Activated T-cell treated with anti-CD3 and anti-CD28 coated beads, Interleukin-2, amount 50 U/mL, for 48 hours (primary cell): ENCODE measurements around the gene S100A9.

ENCODE experiments used
- DNase-seq, 2 experiments: peaks; one replicate each; pipeline ENCODE4 v3.0.0-alpha.2; 2020

S100A9 gene

GRCh38 chr1:153361480-153362109, 3.9 kb downstream of the S100A9 start:
- no peak for DNase-seq

DNA sequence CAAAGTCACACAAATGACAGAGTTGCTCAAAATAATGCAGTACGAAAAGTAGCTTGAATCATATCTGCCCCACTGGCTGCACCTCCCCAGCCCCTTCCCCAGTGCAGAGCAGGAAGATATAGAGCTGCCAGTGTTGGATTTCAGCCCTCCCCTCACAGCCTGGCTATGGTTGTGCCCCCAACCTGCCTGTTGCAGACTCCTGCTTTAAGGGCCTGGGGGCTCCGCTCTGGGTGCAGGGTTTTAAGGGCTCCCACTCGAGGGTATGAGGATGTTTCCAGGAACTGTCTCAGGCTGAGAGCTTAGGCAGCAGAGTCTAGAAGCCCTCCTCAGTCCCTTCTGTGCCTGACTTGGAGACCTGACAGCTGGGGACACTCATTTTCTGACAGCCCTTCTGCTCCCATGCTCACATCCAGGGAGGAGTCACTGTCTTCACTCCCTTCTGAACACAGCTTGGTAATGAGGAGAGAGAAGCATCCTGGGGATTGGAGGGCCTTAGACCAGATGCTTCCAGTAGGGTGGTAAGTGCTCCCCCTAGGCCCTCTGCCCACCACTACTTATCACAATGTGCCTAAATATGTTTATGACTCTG, 4.6 kb downstream of the S100A9 start:
- no peak for DNase-seq

GRCh38 chr1:153363641-153364040, 6.0 kb downstream of the S100A9 start:
- no peak for DNase-seq

DNA sequence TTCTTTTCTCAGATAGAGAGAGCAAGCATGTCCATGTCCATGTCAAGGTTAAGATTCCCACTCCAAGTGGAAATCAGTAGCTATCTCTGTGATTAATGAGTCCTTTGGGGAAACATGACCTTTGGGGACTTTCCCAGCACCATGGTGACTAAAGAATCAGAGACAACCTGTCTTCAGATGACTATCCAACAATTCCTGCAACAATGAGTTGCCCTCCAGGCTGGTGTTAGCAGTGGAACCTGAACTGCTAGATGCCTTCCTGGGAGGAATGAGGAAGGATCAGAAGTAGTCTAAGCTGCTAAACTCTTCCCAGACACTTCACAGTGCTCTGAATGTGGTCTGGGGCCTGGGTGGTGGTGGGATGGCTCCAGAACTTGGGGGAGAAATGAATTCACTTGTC, 6.5 kb downstream of the S100A9 start:
- no peak for DNase-seq

DNA sequence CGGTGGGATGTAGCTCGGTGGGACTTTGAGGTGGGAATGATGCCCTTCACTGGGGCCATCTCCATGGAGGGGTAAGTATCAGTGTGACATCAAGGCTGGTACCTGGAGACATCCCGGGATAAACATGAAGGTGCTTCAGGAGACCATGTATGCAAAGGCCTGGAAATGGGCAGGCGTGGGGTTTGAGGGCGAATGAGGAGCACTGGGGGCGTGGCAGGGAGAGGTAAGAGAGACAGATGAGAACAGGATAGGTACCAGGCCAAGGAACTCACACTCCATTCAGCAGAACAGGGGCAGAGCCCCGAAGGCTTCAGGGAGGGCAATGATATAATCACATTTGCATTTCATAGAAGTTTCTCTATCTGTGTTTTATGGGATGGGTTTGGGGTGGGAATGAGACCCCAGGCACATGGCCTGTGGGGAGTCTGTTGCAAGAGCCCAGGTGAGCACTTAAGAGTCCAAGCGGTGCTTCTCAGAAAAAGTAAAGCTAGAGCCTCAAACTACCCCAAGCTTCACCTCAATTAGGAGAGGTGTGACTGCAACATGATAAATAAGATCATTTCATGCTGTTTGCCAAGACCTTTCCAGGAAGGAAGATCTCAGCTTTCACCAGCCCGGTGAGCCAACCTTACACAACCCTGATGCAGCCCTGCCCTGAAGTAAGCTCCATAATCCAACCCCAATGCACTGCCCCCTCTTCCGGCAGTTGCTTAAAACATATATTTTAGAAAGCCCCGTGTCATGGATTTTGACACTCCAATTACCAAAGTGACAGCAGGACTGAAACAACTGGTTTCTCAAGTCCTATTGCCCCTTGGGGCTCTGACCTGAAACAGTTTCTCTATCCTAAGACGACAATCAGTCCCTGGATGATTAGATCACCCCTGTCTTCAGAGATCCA, 7.4 kb downstream of the S100A9 start:
- DNase-seq: no peak

DNA sequence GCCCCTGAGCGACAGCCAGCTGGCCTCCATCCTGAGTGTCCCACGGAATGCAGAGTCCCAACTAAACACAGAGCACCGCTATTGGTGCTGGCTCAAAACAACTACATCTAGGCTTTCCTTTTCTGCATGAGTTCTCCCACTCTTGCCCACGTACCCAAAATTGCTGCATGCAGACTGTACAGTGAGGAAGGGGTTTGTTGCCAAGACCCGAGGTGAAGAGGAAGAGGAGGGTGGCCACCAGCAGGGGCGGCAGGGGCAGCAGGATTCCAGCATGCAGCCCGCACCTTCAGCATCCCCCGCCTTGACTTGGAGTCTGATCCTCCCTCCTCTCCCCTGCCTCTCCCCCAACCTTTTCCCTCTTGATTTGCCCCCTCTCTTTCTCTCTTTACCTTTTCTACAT, 8.0 kb downstream of the S100A9 start:
- DNase-seq: no peak

DNA sequence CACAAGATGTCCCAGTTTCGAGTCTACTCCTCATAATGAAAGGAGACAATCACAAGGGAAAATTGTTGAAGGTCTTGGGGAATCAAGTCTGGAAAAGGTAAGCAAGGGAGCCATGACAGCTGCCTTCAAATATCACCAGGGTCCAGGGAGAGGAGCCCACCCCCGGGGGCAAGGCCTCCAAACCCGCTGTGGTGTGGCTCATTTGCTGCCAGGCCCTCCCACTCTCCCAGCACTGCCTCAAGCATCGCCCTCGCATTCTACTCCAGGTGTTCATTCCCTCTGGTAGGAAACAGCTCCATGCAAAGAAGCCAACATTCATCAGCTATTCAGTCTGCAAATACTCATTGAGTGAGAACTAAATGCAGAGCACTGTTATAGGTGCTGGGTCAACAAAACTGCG, 8.6 kb downstream of the S100A9 start:
- DNase-seq: no peak

DNA sequence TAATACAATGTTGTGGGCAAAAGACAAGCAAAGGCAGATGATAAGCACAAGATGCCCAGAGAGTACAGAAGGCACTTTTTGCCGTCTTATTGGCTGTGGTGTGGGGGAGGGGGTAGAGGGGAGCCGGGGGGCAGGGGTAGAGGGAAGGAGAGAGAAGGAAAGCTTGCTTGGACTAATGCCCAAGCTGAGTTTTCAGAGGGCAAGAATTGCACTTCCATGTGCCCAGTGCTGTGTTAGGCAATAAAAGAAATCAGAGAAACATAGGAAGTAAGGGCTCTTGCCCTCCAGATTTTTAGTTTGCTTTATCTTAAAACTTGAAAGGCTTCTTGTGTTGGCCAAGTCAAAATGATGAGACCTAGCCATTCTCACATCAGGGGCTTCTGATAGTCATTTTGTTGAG, 9.4 kb downstream of the S100A9 start:
- DNase-seq: no peak

GRCh38 chr1:153368495-153368894, 10.8 kb downstream of the S100A9 start:
- DNase-seq: no peak

GRCh38 chr1:153370146-153370545, 12.5 kb downstream of the S100A9 start:
- no peak for DNase-seq

DNA sequence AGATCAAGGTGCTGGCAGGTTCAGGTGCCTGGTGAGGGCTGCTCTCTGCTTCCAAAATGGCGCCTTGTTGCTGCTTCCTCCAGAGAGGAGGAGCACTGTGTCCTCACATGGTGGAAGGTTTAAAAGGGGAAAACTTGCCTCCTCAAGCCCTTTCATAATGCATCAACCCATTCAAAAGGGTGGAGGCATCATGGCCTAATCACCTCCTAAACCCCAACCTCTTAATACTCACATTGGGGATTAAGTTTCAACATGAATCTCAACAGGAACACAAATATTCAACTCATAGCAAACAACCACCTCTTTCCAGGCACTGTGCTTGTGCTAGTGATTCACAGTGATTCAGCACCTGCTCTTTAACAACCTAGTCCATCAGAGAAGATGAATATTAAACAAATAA, 13.6 kb downstream of the S100A9 start:
- DNase-seq: no peak

GRCh38 chr1:153372571-153372970, 14.9 kb downstream of the S100A9 start:
- DNase-seq: no peak

DNA sequence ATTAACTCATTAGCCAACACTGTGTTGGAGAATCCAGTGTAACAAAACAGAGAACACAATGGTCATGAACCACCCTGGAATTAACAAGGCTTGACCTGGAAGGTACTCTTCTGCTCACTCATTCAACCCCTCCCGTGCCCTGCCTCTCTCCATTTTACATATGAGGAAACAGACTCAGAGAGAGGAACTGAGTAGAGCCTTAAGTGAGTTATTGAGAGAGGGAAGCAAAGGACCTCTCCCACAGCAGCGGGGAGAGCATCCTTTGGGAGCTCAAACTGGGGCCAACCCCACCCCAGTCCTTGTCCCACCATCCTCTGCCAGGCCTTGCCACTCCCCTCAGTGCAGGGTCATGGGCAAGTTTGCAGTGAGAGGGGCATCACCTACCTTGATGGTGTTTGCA, 16.4 kb downstream of the S100A9 start:
- no peak for DNase-seq

DNA sequence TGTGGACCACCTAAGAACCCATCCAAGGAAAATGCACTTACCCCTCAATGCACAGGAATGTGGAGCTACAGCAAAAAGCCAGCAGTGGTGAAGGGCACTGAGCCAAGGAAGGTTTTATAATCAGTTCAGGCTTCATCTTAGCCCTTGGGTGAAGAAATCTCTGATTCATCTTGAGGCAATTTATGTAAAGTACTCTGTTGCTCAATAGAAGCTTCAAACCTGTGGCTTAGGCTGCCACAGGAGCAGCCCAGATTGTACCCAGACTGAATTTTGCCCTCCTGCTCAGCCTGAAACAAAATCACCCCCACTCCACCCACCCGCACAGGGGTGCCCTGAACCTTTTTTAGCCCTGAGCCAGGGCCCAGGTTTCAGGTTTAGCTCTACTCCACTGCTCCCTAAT, 17.9 kb downstream of the S100A9 start, which contains the start of gene S100A12:
TSS of gene S100A12 (minus strand) at position 111 of the 400 bp plus-strand sequence. CDS start 1,029 bp downstream, outside the sequence.
- no peak for DNase-seq

GRCh38 chr1:153379591-153379990, 21.9 kb downstream of the S100A9 start:
- DNase-seq: no peak

- DNase-seq: no peak
Measured at GRCh38 chr1:153380711-153381110, 23.1 kb downstream of the S100A9 start.

DNA sequence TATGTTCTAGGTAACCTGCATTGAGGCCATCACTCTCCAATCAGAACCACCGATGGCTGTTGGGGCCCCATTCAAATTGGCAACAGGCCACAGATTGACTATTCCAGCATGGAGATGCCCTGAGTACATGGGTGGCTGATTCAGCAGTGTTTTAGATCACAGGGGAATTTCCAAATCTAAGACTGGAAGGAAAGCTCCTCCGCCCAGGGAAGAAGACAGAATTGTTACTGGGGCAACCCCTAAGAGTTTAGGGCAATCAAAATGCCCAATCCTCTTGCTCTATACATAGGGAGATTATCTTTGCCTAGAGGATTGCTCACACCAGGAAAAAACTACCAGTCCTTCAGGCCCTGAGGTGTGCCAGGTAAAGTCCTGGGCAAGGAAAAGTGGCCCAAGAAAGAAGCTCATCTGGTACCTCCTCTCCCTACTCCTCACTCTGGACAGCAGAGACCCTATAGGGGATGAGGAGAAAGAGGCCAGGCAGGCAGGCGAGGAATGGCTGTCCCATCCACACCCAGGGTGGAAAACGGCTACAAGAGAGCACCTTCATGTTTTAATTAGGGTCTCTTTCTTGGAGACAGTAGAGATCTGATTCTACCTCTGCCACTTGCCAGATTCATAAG, 27.4 kb downstream of the S100A9 start:
- no peak for DNase-seq

DNA sequence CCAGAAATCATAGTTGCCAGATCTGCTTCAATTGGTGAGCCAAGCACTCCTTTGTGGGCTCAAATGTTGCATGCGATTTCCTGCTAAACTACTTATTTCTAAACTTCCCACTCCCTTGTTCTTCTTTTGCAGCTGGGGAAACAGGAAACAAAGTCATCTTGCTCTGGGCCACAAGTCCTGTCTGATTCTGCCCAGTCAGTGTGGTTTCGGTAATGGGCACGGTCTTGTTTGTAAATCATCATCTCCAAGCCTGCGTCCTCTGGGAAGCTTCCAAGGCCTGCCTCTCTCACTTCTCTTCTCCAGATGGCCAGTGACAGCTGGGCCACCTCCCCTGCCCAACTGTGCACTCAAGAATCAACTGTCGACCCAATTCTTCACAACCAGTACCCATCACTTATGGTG, 28.8 kb downstream of the S100A9 start:
- DNase-seq: no peak

GRCh38 chr1:153387001-153387400, 29.3 kb downstream of the S100A9 start:
- no peak for DNase-seq

DNA sequence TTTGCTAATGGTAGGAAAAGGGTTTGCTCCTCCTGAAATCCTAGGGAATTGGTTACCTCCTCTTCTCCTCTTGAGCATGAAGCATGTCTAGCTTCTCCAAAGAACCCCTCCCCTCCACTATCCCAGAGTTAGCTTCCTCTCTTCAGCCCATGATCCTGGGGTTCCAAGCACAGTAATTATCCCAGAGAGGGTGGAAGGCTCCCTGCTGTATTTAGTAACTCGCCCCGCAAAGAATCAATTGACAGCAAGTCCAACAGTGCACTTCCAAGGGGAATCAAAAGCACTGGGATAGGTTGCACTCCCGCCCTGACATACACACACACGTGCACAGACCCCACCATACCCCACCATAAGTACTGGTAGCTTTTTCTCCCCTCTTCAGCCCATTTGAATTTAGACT, 30.1 kb downstream of the S100A9 start:
- DNase-seq: no peak

GRCh38 chr1:153389401-153389800, 31.7 kb downstream of the S100A9 start:
- DNase-seq: no peak

DNA sequence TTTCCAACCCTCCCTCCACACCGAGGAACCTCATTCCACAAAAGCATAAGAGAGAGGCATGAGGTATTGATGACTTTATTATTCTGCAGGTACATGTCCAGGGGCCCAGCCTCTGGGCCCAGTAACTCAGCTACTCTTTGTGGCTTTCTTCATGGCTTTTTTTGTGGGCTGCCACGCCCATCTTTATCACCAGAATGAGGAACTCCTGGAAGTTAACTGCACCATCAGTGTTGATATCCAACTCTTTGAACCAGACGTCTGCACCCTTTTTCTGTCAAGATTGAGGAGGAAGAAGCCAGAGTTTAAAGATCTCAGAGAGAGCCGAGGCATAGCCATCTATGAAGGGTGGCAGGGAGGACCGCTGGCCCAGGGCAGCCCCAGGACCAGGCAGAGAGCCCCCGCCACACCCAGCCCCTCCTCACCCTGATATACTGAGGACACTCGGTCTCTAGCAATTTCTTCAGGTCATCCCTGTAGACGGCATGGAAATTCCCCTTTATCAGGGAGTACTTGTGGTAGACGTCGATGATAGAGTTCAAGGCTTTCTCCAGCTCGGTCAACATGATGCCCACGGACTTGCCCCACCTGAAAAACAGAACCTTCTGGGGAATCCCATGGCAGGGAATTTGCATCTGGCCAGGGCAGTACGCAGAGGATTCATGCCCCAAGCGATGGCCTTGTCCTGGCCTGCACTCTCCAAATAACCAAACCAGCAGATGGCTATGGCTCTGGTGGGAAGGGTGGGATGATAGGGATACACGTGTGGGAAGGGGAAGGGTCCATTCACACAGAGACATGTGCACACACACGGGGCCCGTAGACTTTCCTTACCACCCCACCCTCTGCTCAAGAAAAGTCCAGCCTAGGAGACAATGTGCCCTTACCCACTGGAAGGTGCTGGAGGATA, 32.6 kb downstream of the S100A9 start:
- no peak for DNase-seq
